ENCODE results near the gene ZNF503.

ZNF503 gene

DNA sequence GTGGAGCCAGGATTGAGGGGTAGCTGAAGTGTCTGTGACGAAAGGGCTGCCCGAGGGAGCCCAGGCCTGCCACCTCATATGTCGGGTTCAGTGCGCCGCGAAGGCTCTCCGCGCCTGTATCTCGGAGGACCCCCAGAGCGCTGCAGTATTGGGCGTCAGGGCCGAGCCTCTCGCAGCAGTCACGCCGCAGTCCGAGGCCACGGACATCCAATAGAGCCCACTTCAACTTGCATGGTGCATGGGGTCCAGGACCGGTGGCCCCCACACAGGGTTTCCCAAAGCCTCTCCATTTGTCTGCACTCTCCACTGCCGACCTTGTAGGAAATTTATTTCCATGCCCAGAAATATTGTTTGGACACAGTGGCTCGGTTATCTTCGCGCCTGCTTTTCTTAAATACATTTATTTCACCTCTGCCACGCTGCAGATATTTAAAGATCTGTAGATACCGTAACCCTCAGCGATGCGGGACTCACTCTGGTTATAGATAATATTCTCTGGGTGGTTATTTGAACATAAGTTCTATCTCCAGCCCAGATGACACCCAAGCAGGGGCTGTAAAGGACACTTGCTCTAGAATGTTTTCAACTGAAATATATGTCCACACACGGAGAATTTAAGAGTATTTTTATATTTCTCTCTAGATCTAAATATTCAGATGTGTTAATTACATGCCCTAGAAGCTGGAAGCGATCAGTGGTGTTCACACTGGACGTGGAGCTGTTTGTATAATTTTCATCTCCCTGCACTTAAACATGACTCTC is 5.1 kb upstream of the ZNF503 start:
- no peak for DNase-seq

DNA sequence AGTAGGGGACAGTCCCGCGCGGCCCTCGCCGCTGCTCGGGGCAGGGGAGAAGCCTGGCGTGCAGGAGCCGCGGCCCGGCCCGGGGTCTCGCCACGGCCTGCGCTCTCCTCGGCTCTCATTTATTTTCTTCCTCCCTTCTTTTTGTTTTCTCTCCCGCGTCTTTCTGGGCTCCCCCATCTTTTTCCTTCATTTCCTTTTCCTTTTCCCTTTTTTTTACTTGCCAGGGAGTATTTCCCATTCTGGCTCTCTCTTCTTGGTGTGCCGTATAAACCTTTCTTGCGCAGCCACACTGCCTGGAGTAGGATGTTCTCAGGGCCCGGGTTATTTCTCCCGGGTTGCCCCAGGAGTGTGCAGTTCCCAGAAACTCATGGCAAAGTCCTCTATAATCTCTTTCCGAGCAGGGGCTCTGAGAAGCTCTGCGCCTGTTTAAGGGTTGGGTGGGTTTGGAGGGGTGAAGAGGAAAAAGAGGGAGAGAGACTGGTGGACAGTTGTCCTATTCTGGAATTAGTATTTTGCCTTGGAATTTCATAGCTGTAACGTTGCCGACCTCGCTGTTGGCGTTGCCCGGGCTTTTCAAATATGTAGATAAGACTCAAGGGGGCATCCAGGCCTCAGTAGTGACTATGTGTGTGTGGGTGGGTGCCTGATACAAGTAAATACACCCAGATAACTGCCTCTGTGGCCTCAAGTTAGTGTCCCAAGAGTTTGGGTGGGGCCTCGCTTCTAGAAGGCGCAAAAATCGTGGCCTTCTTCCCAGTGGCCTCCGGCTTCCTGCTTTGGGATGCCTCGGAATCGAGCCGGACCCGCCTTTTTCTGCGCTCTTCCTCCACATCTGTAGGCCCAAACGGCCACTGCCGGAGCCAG is 4.3 kb upstream of the ZNF503 start:
- DNase-seq = no peak

GRCh38 chr10:75404815-75405597 is 3.4 kb upstream of the ZNF503 start:
- no peak for DNase-seq

DNA sequence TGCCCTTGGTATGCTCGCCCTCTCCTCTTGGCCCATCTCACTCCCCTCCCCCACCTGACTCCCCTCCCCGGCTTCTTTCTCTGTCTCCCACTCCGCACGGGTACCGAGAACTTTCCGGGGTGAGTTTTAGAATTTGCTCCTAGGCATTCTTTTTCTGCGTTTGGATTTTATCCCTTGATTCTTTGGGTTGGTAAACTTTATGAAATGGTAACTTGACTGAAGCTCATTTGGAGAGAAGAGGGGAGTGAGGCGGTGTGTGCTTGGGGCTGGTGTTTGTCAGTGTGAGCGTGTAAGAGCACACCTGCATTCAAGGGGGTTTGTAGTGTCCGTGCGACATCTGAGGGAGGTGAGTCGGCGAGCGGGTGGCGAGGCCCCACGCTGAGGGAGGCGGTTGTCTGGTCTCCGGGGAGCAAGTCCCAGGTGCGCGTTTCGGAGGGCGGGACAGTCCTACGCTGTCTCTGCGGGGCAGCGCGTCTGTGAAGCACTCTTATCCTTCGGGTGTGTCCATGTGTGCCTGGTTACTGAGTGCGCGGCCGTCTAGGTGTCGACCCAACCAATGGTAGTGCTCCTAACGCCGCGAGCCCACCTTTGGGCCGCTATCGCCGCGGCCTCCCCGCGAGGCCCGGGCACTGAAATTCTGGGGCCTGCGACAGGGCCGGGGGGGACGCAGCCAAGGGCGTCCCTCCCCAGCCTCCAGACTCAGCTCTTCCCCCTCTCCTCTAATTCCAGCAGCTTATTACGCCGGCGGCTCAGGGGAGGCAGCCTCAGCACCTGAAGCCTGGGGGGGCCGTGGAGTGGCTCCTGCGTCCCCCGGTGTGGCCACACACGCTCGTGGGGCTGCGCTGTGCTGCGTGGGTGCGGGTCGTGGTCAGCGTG is 2.6 kb upstream of the ZNF503 start:
- no peak for DNase-seq

DNA sequence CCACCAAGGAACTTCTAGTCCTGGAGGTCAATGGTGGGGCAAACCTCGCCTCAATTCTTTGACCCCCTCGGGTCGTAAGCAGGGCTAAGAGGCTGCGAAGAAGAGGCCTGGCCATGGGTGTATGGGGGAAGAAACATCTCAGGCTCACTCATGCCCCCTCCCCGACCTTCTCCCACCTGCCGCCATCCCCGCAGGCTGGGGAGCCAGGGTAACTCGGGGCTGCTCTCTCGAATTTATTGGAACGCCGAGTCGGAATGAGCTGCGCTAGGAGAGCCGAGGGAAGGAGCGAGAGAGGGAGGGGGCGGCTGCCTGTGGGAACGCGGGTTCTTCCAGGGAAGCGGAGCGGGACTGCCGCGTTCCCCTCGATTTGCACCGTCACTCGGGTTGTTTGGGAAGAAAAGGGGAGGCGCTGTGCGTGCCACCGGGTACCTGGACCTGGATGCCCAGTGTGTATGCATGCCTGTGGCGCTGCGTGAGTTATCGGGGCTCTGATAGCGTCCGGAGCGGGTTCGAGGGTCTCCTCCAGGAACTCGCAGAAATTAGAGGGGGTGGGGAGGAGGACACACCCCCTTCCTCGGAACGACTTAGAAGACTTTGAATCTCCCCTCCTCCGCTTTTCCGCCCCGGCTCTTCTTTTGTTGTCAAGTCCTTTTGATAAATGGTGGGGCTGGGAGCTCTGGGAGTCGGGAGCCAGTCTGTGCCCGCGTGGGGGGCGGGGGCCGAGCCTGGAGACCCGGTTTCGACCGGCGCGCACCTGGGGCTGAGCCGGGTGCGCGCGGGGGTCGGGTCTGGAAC is 1.8 kb upstream of the ZNF503 start:
- DNase-seq = no peak

DNA sequence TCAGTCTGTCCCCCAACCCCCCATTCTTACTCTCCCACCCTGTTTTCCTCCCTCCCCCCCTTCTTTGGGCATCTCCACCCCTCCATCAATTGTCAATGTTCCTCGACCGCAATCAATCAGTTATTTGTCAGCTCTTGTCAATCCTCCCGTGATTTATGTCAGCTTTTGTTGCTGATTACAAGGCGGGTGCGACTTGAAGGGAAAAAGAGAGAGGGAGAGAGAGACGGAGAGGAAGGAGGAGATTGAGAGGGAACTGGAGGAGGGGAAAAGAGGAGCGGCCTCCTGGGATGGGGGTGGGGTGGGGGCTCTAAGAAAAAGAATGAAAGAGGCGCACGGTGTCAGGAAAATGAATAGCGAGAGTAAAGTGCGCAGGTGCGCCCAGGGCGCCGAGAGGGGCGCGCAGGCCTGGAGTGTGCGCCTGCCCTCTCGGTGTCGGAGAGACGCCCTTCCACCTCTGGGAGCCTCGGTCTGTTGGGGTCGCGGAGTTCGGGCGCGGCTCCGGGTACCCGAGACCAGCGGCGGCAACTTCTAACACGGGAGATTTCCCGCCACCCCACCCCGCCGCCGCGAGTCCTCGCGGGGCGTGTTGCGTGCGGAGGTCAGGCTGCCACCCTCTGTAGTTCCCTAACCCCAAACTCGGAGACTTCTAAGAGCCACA is 1.1 kb upstream of the ZNF503 start:
- no peak for DNase-seq

DNA sequence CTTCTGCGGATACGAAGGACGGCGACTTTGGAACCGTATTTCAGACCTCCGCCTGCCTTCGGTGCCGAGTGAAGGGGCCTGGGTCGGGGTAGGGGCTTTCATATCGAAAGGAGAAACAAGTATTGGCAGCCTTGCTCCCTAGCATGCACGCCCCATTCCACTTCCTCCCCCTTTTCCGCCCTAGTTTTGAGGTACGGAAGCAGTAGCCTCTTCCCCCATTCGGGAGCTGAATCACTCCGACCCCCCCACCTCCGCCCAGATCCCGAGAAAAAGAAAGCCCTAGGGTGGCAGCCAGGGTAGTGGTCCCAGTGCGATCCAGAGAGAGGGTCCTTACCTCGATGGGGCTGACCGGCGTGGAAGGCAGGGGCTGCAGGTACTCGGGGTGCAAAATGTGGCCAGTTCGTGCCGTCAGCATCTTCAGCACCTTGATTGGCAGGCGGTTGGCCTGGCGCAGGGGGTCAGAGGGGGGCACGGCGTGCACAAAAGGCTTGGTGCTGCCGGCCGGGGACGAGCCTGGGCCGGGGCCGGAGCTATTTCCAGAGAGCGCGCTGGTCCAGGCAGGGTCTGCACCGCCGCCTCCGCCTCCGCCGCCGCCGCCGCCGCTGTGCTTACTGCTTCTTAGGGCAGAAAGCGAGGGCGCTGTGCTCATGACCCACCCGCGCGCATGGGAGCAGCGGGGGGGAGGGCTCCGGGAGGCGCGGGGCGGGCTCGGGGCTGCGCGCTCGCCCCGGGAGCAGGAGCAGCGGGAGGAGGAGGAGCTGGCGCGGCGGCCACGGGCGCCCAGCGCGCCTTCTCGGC is 594 bp downstream of the ZNF503 start:
- no peak for DNase-seq

DNA sequence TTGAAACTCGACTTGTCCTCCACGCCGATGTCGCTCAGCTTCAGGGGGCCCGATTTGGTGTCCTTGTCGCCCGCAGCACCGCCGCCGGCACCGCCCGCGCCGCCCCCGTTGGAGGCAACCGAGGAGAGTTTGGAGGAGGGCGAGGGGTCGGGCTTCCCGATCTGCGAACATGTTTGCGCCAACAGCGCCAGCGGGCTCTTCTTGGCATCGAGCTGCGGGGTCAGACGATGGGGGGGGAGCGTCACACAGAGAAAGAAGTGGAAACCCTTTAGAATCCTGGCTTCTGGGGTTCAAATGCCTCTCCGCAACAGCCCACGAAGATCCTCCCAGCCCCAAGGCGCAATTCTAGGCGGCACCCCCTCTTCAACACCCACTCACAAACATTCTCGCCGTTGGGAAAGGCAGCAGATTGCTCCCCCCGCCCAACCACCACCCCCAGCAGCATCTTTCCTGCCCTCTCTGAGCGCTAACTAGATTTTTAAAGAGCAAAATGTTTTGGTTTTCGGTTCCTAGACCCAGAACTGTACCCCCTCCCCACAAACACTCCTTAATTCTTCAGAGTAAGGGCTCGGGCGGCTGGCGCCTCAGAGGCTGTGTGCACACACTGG is 1.3 kb downstream of the ZNF503 start:
- DNase-seq = no peak

- no peak for DNase-seq
Measured at GRCh38 chr10:75399461-75400162, 2.0 kb downstream of the ZNF503 start.

DNA sequence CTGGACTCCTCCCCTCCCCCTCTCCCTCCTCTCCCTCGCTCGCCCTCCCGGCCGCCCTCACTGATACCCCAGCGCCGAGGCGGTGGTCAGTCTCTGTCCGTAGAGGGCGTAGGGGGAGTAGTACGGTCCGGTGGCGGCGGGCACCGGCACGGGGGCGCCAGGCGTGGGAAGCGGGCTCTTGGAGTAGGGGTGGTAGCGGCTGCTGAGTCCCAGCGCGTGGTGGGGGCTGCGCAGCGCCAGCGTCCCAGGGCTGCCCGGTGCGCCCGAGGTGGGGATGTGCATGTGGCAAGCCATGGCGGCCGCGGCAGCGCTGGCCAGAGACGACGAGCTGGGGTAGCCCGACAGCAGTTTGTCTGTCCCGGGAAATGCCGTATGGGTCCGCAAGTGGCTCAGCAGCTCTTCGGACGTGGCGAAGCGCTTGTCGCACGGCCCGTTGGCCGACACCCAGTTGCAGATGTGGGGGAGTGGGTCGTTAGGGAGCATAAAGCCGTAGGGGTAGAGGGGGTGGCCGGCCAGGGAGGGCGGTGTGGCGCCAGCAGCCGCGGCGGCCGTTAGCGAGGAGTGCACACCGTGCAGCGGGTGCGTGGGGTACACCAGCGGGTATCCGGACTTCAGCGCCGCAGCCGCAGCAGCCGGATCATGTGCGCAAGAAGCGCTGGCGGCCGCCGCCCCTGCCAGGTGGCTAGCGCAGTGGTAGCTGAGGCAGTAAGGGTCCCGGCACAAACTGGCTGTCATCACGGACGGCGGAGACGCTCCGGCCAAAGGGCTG is 2.7 kb downstream of the ZNF503 start:
- DNase-seq = no peak

GRCh38 chr10:75398200-75398691 is 3.3 kb downstream of the ZNF503 start:
- DNase-seq = no peak

GRCh38 chr10:75397496-75398199 is 3.9 kb downstream of the ZNF503 start:
- DNase-seq = no peak

- DNase-seq = no peak
Measured at GRCh38 chr10:75396631-75397495, 4.7 kb downstream of the ZNF503 start.

- DNase-seq = no peak
Measured at GRCh38 chr10:75395932-75396630, 5.5 kb downstream of the ZNF503 start.

GRCh38 chr10:75395066-75395931 is 6.3 kb downstream of the ZNF503 start:
- no peak for DNase-seq
